Loucy (cell line): ENCODE results near the gene DUSP22.

ENCODE experiments used
- EZH2phosphoT487 ChIP-seq: fragments of 200-600 bp; IDR thresholded peaks from 2 replicates; pipeline ENCODE4 v1.6.1; 2018; ENCODE audit warnings: antibody characterized with exemption, mild to moderate bottlenecking, moderate library complexity, borderline replicate concordance
- TF ChIP-seq, protein P1 (sequence below): fragments of 200-600 bp; sonication (generic); conservative IDR thresholded peaks from 2 replicates; pipeline ENCODE4 v1.5.1; 2014; ENCODE audit warnings: mild to moderate bottlenecking, antibody characterized with exemption, low read length

GRCh38 chr6:310671-311070 is 18.4 kb downstream of the DUSP22 start:
- TF ChIP-seq, protein P1, sequence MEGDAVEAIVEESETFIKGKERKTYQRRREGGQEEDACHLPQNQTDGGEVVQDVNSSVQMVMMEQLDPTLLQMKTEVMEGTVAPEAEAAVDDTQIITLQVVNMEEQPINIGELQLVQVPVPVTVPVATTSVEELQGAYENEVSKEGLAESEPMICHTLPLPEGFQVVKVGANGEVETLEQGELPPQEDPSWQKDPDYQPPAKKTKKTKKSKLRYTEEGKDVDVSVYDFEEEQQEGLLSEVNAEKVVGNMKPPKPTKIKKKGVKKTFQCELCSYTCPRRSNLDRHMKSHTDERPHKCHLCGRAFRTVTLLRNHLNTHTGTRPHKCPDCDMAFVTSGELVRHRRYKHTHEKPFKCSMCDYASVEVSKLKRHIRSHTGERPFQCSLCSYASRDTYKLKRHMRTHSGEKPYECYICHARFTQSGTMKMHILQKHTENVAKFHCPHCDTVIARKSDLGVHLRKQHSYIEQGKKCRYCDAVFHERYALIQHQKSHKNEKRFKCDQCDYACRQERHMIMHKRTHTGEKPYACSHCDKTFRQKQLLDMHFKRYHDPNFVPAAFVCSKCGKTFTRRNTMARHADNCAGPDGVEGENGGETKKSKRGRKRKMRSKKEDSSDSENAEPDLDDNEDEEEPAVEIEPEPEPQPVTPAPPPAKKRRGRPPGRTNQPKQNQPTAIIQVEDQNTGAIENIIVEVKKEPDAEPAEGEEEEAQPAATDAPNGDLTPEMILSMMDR = no peak
- TF ChIP-seq EZH2phosphoT487 = no peak
